Stomach smooth muscle (tissue), 2 donors: ENCODE results near the gene ARHGAP32.

ENCODE experiments used
- H3K27ac ChIP-seq: one replicate; pipeline ENCODE4 v1.7.0; 2013; ENCODE audit warnings: mild to moderate bottlenecking, low read length, inconsistent platforms
- H3K27me3 ChIP-seq, 2 donors: one replicate each; pipeline ENCODE4 v1.7.0; 2013; ENCODE audit warnings: low read length in 2 of 2; ENCODE audit not compliant: insufficient read depth in 2 of 2, control insufficient read depth in 1 of 2
- H3K36me3 ChIP-seq, 2 donors: one replicate each; pipeline ENCODE4 v1.7.0; 2013; ENCODE audit warnings: low read length in 2 of 2; ENCODE audit not compliant: control insufficient read depth in 2 of 2, insufficient read depth in 2 of 2
- H3K4me1 ChIP-seq: one replicate; pipeline ENCODE4 v1.7.0; 2013; ENCODE audit warnings: low read length; ENCODE audit not compliant: control insufficient read depth, insufficient read depth
- H3K4me3 ChIP-seq, 2 donors: one replicate each; pipeline ENCODE4 v1.7.0; 2013; ENCODE audit warnings: low read length in 2 of 2
- H3K9ac ChIP-seq, 2 donors: one replicate each; pipeline ENCODE4 v1.7.0; 2013; ENCODE audit warnings: low read length in 2 of 2, mild to moderate bottlenecking in 1 of 2
- H3K9me3 ChIP-seq, 2 donors: one replicate each; pipeline ENCODE4 v1.7.0; 2013; ENCODE audit warnings: low read length in 2 of 2; ENCODE audit not compliant: control insufficient read depth in 2 of 2
- donor health status: healthy.
- donor health status: Pancreatic carcinoma.

The ARHGAP32 gene

GRCh38 chr11:129223260-129223659 is 31.1 kb upstream of the ARHGAP32 start:
- Histone ChIP-seq H3K9me3 (no peaks in the 10 kb centered on the region), H3K4me3 (no peak overlapping the region), H3K27ac (no peak overlapping the region), H3K27me3 (no peaks in the 10 kb centered on the region), H3K36me3 (no peaks in the 10 kb centered on the region), H3K4me1 (no peaks in the 10 kb centered on the region), H3K9ac (no peak overlapping the region)

- Histone ChIP-seq H3K4me1 (no peaks in the 10 kb centered on the region), H3K27ac (no peak overlapping the region), H3K4me3 (no peak overlapping the region), H3K9ac (no peak overlapping the region), H3K36me3 (no peaks in the 10 kb centered on the region), H3K27me3 (no peaks in the 10 kb centered on the region), H3K9me3 (no peaks in the 10 kb centered on the region)
These were observed 30.0 kb upstream of the ARHGAP32 start for GRCh38 chr11:129222158-129222557.

GRCh38 chr11:129215506-129216245 is 23.6 kb upstream of the ARHGAP32 start:
- Histone ChIP-seq H3K4me1 (no peaks in the 10 kb centered on the region), H3K27ac (no peak overlapping the region), H3K9me3 (no peaks in the 10 kb centered on the region), H3K27me3 (no peaks in the 10 kb centered on the region), H3K36me3 (no peaks in the 10 kb centered on the region), H3K4me3 (no peak overlapping the region), H3K9ac (no peak overlapping the region)

- no peak overlapping the region for H3K9ac ChIP-seq
- H3K4me3 ChIP-seq: no peak overlapping the region
- no peaks in the 10 kb centered on the region for H3K4me1 ChIP-seq
- no peak overlapping the region for H3K27ac ChIP-seq
- H3K36me3 ChIP-seq: no peaks in the 10 kb centered on the region
- H3K9me3 ChIP-seq: no peaks in the 10 kb centered on the region
- no peaks in the 10 kb centered on the region for H3K27me3 ChIP-seq
These were observed 22.7 kb upstream of the ARHGAP32 start for GRCh38 chr11:129214710-129215295.

DNA sequence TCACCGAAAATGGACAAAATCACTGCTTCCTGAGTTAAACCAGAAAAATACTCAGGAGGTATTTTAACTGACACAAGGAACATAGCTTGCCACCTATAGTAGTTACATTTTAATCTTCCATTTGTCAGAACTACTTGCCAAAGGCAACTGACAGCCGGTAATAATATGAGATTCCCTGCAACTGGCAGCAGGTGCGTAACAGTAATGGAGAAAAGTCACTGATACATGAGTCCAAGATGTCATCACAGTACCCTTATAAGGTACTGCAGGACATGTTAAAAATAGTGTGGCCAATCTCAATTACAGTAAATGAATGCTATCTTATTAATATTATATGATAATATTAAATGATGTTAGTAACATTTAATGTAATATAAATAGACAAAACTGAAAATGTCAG is 21.1 kb upstream of the ARHGAP32 start:
- no peaks in the 10 kb centered on the region for H3K27me3 ChIP-seq
- H3K9ac ChIP-seq: no peak overlapping the region
- no peak overlapping the region for H3K27ac ChIP-seq
- no peak overlapping the region for H3K4me3 ChIP-seq
- H3K9me3 ChIP-seq: no peaks in the 10 kb centered on the region
- no peaks in the 10 kb centered on the region for H3K36me3 ChIP-seq
- H3K4me1 ChIP-seq: no peaks in the 10 kb centered on the region

DNA sequence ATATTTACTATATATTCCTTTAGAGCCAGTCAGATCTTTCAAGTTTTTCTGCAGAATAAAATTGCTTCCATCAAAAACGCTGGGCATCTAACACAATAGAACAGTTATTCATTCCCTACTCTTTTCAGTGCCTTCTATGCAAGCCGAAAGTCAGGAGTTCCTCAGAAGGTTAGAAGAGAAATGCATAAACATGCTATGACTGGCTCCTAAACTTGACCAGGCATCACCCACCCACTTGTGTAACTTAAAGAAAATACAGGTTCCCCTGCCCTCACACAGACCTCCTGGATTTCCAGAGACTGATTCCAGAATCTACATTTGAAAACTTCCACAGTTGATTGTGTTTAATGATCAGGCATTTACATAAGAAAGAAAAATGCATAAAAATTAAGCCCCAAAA is 19.3 kb upstream of the ARHGAP32 start:
- no peaks in the 10 kb centered on the region for H3K4me1 ChIP-seq
- H3K27ac ChIP-seq: no peak overlapping the region
- no peaks in the 10 kb centered on the region for H3K27me3 ChIP-seq
- no peak overlapping the region for H3K9ac ChIP-seq
- no peaks in the 10 kb centered on the region for H3K36me3 ChIP-seq
- no peaks in the 10 kb centered on the region for H3K9me3 ChIP-seq
- no peak overlapping the region for H3K4me3 ChIP-seq

DNA sequence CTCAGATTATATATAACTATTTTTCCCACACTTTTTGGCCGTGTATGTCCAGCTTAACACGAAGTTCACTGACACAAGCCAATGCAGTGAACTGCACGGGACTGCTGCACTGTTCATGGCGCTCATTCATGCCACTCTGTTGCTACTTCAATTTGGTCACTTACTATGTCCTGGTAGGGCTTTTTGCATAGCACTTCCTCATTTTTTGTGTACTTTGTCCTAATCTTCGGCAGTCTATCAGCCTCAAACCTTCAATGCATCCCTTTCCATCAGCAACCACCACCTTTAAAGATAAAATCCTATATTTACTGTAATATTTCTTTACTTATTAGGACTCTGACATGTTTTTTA is 18.7 kb upstream of the ARHGAP32 start:
- Histone ChIP-seq H3K27ac (no peak overlapping the region), H3K9me3 (no peaks in the 10 kb centered on the region), H3K36me3 (no peaks in the 10 kb centered on the region), H3K27me3 (no peaks in the 10 kb centered on the region), H3K4me1 (no peaks in the 10 kb centered on the region), H3K9ac (no peak overlapping the region), H3K4me3 (no peak overlapping the region)

GRCh38 chr11:129209891-129210830 is 18.0 kb upstream of the ARHGAP32 start:
- H3K27me3 ChIP-seq: no peaks in the 10 kb centered on the region
- H3K4me3 ChIP-seq: no peak overlapping the region
- no peak overlapping the region for H3K9ac ChIP-seq
- H3K27ac ChIP-seq: no peak overlapping the region
- no peaks in the 10 kb centered on the region for H3K36me3 ChIP-seq
- no peaks in the 10 kb centered on the region for H3K9me3 ChIP-seq
- H3K4me1 ChIP-seq: no peaks in the 10 kb centered on the region

DNA sequence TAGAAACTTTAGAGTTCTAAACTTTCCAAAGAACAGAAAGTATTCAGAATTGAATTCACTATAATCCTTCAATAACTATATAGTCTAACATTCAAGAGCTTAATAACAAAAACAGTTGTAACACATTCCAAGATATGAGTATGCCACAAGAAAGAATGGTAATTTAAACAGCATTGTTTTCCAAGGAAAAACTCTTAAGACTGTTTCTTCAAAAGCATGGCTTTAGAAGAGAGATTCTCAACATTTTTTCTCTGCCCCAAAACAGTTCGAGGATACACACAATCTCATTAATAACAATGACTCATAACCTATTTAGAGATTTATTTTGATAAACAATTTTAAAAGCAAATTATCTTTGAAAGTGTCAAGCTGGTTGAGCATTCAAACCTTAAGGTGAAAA is 16.7 kb upstream of the ARHGAP32 start:
- no peak overlapping the region for H3K9ac ChIP-seq
- no peaks in the 10 kb centered on the region for H3K9me3 ChIP-seq
- H3K27me3 ChIP-seq: no peaks in the 10 kb centered on the region
- H3K27ac ChIP-seq: no peak overlapping the region
- no peak overlapping the region for H3K4me3 ChIP-seq
- H3K36me3 ChIP-seq: no peaks in the 10 kb centered on the region
- no peaks in the 10 kb centered on the region for H3K4me1 ChIP-seq

DNA sequence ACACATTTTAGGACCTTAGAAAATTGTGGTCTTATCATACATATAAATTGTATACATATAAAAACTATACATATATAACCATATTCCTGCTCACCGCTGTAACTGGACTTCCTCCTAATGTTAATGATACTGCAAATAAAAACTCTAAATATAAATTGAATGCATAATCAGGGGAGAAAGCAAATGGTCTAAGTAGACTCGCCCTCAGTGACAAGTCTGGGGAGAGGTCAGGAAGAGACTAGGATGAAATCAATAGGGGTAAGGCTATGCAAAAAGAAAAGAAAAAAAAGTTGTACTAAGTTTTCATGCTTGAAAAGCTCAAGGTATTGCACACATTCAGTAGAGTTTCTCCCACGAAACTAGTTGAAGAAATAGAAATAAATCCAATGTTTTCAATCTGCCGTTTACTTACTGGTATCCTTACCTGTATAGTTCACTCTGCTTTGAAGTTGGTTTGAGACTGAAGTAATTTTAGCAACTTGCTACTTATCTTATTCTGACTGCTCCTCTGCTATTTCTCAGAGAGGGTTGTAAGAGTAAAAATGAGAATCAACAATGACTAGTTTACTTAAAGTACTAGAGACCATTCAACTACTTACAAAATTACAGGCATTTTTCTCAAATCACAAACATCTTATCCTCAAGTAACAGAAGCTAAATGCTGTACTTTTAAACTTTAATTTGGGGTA is 12.2 kb upstream of the ARHGAP32 start:
- no peaks in the 10 kb centered on the region for H3K36me3 ChIP-seq
- no peak overlapping the region for H3K27ac ChIP-seq
- H3K9me3 ChIP-seq: no peaks in the 10 kb centered on the region
- H3K9ac ChIP-seq: no peak overlapping the region
- H3K4me3 ChIP-seq: no peak overlapping the region
- no peaks in the 10 kb centered on the region for H3K27me3 ChIP-seq
- no peaks in the 10 kb centered on the region for H3K4me1 ChIP-seq
